Activated CD4-positive, alpha-beta T cell treated with anti-CD3 and anti-CD28 coated beads for 1 hour (primary cell): ENCODE results near the gene PRR23E.

Experiments
- DNase-seq: peaks from one replicate; pipeline ENCODE4 v3.0.0-alpha.2; 2020

Gene PRR23E

DNA sequence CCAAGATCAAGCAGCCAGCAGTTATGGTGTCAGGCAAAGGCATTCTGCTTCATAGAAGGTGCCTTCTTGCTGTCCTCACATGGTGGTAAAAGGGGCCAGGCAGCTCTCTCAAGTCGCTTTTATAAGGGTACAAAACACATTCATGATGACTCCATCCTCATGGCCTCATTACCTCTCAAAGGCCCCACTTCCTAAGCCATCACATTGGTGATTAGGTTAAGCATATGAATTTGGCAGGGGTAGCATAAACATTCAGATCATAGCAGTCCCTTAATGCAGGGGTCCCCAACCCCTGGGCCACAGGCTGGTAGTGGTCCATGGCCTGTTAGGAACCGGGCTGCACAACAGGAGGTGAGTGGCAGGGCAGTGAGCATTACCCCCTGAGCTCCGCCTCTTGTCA is 42.8 kb downstream of the PRR23E start:
- DNase-seq: no peak

- DNase-seq: no peak
These were observed 44.9 kb downstream of the PRR23E start for GRCh38 chr3:127237835-127238234.

DNA sequence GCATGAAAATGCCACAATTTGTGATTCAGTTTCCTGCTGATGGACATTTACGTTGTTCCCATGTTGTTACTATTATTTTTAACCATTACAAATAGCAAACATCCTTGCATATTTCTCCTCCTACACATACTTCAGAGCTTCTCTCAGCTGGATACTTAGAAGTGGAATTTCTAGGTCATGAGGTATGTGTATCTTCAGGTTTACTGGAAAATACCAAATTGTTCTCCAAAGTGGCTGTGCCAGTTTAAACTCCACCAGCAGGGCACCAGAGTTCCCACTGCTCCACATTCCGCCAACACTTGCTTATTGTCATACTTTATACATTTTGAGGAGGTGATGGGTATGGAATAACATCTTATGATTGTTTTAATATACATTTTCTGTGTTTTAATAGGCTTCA is 45.7 kb downstream of the PRR23E start:
- no peak for DNase-seq

GRCh38 chr3:127247292-127247691 is 54.4 kb downstream of the PRR23E start:
- no peak for DNase-seq
